ENCODE measurements around the gene SIVA1.
"Not testable (repeated sequence)": the region's sequence is repeated elsewhere in the genome, so short reads cannot be mapped to it uniquely, and the experiment has no call there.

SIVA1 gene

DNA sequence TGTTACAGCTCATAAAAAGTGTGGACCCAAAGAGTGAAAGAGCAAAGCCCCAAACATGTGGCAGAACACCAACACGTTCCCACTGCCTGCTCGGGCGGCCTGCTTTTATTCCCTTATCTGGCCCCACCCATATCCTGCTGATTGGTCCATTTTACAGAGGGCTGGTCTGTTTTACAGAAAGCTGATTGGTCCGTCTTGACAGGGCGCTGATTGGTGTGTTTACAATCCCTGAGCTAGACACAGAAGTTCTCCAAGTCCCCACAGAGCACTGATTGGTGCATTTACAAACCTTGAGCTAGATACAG lies 2.2 kb upstream of the SIVA1 start:
- in situ Hi-C loops (cut with MboI; ENCODE audit: low sequenced_read_pairs): not testable (repeated sequence)

DNA sequence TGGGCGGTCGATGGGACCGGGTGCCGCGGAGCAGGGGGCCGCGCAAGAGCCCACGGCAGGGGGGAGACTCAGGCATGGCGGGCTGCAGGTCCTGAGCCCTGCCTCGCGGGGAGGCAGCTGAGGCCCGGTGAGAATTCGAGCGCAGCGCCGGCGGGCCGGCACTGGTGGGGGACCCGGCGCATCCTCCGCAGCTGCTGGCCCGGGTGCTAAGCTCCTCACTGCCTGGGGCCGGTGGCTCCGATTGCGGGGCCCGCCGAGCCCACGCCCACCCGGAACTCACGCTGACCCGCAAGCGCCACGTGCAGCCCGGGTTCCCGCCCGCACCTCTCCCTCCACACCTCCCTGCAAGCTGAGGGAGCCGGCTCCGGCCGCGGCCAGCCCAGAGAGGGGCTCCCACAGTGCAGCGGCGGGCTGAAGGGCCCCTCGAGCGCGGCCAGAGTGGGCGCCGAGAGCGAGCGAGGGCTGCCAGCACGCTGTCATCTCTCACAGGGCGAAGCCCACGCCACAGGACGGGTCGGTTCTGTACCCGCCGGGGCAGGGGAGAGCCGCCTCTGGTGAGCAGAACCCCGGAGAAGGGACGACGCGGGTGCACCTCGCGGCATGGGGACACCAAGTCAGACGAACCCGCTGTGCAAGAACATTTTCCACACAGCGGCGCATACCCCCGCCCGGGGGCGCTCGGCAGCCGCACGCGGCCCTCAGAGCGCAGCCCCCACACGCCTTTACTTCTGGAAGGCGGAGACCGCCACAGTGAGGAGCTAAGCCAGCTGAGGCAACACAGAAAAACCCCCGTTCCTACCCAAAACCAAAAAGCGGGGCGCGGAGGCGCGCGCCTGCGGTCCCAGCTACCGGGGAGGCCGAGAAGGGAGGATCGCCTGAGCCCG lies 1.2 kb upstream of the SIVA1 start:
- in situ Hi-C loops (cut with MboI; ENCODE audit: low sequenced_read_pairs): no loop called here

DNA sequence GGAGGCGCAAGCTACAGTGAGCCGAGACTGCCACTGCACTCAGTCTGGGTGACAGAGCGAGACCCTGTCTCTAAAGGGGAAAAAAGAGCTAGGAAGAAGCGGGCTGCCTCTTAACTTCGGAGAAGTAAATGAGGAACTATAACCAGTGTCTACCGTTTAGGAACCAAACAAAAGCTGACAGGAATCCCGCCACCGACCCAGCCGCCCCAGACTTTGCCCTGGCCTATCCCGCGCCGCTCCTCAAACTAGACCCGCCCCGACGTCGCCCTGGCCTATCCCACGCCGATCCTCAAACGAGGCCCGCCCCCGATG lies 568 bp upstream of the SIVA1 start:
- in situ Hi-C loops (cut with MboI; ENCODE audit: low sequenced_read_pairs): no loop called here

DNA sequence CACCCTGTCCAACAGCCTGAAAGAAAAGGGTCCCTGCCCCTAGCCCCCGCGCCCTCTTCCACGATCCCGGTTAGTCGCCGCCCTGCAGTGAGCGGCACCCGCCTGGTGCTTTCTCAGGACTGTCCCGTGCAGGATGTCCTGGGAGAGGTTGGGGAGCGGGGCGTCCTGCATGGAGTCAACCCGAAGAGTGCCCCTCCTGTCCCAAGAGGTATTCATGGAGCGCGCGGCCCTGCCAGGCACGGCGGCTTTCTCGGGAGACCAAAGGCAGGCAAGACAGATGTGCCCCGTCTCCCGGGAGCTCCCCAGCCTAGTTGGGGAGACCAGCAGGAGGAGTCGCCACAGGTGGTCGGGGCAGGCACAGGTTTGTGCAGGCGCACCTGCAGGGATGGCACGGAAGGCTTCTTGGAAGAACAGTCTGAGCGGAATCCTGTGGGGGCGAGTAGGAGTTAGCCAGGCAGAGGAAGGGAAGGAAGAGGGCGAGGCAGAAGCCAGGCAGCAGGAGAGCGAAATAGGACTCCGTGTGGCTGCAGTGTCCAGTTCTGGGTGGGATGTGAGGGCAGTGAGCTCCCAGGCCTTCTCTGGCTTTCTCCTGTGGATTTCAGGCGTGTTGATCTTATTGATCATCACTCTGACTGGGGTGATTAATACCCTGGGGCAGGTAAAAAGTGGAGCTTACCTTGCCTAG lies 723 bp downstream of the SIVA1 start:
- in situ Hi-C loops (cut with MboI; ENCODE audit: low sequenced_read_pairs): no loop called here

DNA sequence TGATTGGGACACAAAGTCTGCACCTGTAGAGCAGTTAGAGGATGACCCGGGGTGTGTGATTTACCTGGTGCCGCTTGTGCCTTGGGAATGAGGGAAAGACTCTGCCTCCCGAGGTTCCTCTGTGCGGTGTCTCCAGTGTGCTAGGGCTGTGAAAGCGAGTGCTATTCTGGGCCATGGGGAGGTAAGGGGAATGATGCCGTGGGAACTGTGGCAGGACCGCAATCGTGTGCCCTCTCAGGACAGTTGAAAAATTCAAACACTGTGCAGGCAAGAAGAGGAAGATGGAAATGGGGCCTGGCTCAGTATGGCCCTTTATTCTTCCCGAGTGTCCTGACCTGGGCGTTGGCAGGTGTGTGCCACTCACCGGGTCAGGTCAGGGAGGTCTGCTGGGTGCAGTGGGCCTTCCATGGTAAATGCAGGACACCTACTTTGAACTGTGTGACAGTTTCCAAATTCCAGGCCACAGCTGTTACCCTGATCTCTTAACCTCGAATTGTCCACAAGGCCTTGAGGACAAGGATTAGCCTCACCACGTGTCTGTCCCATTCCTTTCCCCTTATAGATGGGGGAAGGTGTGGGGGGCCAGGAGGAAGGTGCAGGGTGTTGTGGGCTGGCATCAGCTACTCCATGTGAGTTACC lies 1.4 kb downstream of the SIVA1 start:
- in situ Hi-C loops (cut with MboI; ENCODE audit: low sequenced_read_pairs): no loop called here

DNA sequence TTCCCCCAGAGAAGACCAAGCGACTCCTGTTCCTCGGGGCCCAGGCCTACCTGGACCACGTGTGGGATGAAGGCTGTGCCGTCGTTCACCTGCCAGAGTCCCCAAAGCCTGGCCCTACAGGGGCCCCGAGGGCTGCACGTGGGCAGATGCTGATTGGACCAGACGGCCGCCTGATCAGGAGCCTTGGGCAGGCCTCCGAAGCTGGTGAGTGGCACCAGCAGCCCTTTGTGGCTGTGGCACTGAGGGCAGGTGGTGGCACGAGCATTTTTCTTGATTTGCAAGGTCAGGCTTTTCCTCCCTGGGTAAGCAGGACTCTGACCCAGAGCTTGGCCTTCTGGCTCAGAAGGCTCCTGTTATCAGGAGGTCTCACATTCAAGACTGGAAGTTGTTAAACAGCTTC lies 2.7 kb downstream of the SIVA1 start:
- in situ Hi-C loops (cut with MboI; ENCODE audit: low sequenced_read_pairs): no loop called here

DNA sequence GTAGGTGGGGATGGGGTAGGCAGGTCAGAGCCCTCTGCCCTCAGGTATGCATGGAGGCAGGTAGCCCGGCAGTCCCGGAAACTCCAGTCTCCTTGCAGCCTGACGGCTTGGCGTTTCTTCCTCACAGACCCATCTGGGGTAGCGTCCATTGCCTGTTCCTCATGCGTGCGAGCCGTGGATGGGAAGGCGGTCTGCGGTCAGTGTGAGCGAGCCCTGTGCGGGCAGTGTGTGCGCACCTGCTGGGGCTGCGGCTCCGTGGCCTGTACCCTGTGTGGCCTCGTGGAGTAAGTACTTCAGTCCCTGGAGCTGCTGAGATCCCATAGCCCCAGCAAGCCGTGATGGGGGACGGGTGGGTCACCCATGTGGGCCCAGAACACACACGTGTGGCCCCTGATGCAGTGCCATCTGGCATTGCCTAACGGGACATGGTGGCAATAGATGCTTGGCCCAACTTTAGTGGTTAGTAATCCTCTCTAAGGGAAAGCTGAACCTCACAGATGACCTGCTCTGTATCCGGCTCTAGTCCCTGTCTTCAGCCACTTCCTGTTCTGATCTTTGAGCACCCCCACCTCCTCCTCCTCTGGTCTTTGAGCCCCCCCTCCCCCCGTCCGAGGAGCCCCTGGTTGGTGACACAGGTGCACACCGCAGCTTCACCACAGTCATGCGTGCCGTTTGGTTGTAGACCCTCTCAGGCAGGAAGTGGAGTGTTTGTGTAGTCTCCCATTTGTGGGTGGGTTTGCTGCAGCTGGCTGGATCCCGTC lies 3.7 kb downstream of the SIVA1 start:
- in situ Hi-C loops (cut with MboI; ENCODE audit: low sequenced_read_pairs): no loop called here

DNA sequence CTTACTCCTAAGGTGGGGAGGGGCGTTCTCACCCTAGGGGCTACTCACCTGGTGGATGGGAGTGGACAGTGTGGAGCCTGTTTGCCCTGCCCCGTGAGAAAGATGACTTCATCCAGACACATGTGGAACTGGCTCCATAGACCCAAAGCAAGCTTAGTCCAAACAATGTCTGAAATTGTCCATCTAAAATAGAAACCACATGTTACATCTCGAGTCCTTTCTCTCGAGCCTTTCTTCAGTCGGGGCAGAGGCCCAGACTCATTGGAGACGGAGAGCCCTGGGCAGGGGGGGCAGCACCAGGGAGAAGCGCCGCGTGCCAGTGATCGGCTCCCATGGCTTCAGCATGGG lies 4.3 kb downstream of the SIVA1 start:
- in situ Hi-C loops (cut with MboI; ENCODE audit: low sequenced_read_pairs): no loop called here

DNA sequence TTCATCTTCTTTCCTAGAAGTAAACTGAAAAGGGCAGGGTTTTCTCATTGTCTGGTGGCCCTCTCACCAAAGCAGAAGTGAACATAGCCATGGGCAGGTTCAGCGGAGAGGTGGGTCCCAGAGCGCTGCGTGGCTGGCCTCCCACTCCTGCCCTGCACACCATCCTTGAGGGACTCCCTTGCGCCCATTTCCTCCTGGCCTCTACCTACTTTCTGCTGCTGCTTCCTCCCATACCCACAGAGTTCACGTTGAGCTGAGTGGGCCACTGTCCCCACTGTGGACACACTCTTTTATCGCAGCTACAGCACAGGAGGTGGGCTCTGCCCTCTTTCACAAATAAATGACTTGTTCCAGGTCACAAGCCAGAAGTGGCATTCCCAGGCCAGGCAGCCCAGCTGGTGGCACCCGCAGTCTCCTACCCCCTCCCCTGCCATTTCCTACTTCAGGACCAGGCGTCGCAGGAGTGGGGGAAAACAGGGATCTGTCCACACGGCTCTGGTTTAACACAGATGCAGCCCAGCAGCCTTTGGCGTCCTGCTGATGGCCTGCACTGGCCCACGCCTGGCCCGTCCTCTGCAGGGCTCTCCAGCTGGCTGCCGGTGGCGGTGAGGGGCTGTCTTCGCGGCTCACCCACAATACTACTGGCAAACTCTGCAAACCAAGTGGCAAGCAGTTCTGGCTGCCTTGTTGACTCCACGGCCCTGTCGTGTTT lies 4.9 kb downstream of the SIVA1 start:
- in situ Hi-C loops (cut with MboI; ENCODE audit: low sequenced_read_pairs): no loop called here

DNA sequence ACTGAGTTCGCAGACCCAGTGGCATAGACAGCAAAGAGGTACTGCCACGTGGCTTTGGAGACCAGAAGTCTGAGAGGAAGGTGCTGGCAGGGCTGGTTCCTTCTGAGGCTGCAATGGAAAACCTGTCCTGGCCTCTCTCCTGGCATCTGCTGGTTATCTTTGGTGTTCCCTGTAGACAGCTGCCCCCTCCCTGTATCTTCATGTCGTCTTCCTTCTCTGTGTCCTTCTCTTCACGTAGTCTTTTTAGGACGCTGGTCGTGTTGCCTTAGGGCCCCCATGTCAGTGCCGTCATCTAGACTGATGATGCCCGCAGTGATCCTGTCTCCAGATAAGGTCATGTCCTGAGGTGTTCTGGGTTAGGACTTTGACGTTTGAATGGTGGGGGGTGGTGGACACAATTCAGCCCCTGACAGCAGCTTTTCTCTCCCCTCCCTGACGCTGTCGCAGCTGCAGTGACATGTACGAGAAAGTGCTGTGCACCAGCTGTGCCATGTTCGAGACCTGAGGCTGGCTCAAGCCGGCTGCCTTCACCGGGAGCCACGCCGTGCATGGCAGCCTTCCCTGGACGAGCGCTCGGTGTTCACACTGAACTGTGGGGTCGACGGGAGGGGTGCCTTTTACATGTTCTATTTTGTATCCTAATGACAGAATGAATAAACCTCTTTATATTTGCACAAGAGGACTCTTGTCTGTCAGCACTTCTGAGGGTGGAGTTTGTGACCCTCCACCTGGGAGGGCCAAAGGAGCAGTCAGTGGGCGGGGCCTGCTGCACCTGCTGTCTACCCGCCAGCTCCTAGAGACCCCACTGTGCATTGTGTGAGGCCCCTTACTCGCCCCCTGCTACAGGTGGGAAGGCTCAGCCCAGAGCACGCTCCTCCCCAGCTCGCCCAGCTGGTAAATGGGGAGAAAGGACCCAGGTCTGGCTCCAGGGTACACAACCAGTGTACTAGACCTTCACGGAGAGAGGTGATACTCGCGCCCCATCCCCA lies 6.3 kb downstream of the SIVA1 start:
- in situ Hi-C loops (cut with MboI; ENCODE audit: low sequenced_read_pairs): no loop called here

DNA sequence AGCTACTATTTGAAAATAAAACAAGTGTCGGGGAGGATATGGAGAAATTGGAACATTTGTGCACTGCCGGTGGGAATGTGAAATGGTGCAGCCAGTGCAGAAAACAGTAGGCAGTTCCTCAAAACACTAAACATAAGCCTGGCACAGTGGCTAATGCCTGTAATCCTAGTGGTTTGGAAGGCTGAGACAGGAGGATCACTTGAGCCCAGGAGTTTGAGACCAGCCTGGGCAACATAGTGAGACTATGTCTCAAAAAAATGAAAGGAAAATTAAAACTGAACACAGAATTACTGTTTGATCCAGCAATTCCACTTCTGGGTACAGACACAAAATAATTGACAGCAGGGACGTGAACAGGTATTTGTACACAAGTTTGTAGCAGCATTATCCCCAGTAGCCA lies 12.6 kb downstream of the SIVA1 start:
- in situ Hi-C loops (cut with MboI; ENCODE audit: low sequenced_read_pairs): no loop called here

DNA sequence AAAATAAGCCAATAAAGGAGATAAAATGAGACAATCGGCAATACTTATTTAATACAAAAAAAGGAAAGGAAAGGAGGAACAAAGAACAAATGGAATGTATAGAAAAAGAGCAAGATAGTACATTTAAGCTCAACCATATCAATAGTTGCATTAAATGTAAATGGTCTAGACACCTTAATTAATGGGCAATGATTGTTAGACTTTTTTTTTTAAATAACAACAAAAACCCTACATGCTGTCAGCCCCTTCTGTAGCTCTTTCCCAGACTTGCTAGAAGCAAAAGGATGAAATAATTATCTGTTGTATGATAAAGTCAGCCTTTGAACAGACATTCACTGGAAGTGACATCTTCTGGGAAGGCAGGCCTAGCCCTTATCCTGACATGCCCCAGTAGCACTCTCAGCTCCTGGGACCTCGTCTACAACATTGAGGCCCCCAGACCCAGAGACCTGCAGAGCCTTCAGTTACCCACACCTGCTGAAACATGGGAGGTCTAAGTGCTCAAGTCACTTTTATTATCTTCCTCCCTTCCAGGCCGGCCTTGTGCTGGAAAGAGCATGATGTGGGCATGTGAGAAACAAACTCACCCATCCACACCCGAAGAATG lies 13.4 kb downstream of the SIVA1 start:
- in situ Hi-C loops (cut with MboI; ENCODE audit: low sequenced_read_pairs): no loop called here

DNA sequence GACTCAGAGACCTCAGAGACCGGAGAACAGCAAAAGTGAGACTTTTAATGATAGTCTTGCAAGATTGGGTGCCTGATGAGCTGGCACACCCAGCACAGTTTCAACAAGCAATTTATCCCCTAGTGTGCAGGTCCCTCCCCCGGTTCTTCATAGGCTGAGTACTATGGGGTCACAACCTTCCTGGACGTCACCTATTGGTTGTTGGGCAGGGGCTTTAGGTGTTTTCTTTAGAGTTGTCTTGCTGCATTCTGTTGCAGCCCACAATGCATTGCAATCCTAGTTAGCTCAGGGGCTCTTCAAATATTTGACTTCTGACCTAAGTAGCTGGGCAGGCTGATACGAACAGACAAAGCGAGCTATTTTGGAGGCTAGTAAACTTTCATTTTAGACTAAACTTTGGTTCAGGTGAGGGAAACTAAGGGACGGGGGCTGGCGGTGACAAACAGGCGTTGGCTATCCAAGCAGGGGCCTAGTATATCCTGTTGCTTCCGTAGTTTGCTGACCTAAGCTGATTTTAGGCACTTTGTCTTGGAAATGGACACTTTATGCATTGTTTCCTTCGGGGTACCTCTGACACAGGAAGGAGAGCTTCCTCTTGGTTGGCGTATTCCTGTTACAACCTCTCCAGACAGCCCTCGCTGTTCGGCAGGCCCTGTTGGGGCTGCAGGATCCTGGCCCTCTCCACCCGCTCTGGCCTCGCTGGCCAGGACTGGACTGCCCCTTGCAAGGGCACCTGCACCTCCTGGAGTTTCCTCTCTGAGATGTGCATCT lies 14.1 kb downstream of the SIVA1 start:
- in situ Hi-C loops (cut with MboI; ENCODE audit: low sequenced_read_pairs): no loop called here

DNA sequence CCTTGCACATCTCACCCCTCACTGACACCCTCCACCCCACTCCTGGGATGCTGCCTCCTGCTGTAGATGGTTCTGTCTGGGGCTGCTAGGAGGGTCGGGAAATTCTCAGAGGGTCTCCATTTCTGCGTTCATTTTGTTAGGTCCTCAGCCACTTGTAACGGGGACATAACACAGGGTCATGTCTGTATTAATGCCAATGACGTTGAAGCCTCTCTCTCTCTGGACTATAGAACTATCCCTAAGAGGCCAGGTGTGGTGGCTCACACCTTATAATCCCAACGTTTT lies 14.6 kb downstream of the SIVA1 start:
- in situ Hi-C loops (cut with MboI; ENCODE audit: low sequenced_read_pairs): no loop called here

DNA sequence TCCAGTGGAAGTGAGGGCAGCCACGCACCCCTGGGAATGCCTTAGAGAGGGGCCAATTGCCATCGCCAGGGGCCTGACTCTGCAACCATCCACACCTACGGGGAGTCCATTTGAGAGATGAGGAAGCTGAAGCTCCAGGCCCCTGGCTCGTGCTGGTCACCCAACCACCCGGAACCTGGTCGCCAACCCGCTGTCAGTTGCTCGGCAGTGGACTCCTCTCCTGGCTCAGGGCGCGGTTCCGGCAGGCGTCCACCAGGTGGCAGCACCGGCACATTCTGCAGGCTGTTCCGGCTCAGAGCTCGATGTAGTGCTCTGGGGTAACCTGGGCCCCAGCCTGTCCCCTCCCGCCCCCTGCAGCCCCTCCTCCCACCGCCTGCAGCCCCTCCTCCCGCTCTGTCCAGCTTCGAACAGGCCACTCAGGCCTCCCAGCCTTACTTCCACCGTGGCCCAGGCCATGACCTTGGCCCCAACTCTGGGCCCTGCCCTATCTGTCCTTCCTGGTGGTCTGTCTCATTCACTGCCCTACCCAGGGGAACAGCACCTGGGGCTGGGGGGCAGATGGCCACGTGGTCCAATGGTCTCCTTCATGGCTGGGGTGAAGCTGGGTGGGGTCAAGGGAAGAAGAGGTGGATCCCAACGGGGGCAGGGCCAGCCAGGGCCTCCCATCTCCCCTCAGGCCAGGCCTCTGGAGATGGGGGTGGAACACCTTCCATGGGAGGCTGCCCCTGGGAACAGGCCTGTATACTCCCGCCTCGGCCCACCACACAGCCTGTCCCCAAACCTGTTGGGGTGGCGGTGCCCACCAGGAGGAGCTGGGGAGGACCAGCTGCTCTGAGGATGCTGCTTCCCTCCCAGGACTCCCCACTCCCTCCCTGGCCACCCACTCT lies 15.7 kb downstream of the SIVA1 start:
- in situ Hi-C loops (cut with MboI; ENCODE audit: low sequenced_read_pairs): no loop called here

DNA sequence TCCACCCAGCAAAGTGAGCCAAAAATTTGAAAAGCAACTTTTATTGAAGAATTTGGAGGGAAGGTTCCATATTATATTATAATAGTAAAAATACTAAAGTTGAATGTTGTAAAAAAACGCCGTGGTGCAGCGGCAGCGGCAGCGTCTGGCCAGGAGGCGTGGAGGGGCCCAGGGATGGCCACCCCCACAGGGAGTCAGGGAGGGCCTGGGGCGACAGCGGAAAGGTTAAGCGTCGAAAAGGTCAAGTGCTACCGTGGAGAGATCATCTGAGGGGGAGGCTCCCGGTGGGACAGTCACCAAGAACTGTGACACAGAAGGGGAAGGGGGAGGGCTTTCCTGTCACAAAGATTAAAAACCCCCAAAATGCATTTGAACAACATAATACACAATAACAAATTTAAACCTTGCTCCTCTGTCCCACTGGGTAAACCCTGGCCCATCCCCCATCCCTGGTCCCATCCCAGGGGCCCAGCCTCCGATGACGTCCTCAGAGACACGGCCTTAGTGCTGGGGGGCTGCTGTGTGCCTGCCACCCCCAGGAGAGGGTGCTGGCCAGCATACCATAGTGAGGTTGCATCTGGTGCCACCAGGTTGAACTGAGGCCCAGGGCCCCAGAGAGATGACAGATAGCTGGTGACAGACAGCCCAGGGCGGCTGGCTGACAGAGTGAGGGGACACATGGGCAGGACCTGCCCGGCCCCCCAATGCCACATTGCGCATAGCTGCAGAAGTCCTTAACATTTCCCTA lies 16.6 kb downstream of the SIVA1 start:
- in situ Hi-C loops (cut with MboI; ENCODE audit: low sequenced_read_pairs): no loop called here

DNA sequence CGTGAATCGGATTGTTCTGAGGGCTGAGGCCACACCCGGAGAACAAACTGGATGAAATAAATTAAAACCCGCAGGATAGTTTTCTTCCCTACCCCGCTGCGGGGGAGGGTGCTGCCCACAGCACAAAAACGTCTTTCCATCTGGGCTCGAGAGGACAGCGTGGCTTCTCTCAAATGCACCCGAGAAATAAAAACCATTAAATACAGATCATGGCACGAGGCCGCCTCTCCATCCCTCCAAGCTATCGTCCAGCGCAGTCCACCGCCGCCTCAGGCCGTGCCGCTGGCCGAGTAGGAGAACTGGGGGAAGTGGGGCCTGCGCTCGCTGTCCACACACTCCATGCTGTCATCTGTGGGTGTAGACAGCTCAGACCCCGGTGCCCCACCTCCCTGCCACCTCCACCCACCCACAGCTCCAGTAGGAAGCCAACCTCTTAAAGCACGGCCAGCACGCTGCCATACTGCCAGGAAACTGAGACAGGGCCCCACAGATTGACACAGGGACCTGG lies 17.2 kb downstream of the SIVA1 start:
- in situ Hi-C loops (cut with MboI; ENCODE audit: low sequenced_read_pairs): no loop called here

All from HL-60/S4 treated with retinoic acid at 250 ng/mL for 4 days and 3 days (cell line).